Brain microvascular endothelial cell (primary cell): ENCODE measurements around the gene SPHK2.

Source experiments
- DNase-seq: peaks from one replicate; pipeline ENCODE4 v3.0.0-alpha.2; 2020
- H3K27ac ChIP-seq: fragments of 250-450 bp; sonication (Bioruptor Pico); 2 replicates; pipeline ENCODE4 v1.5.1; 2020; ENCODE audit warnings: mild to moderate bottlenecking, moderate library complexity
- H3K27me3 ChIP-seq: fragments of 250-450 bp; sonication (Bioruptor Pico); replicated peaks from 2 replicates; pipeline ENCODE4 v1.5.1; 2020; ENCODE audit warnings: mild to moderate bottlenecking
- H3K36me3 ChIP-seq: fragments of 250-450 bp; sonication (Bioruptor Pico); replicated peaks from 2 replicates; pipeline ENCODE4 v1.5.1; 2020; ENCODE audit warnings: mild to moderate bottlenecking
- H3K4me3 ChIP-seq: 2 replicates; pipeline ENCODE4 v1.5.1; 2011; ENCODE audit warnings: low read depth, mild to moderate bottlenecking, control low read depth, low read length, moderate library complexity
- in situ Hi-C: cut with HindIII; loops from 2 replicates; pipeline ENCODE4 v1.10.0; 2017; ENCODE audit warnings: low sequenced_read_pairs, low pct_ligation_motif_present
- TF ChIP-seq, protein P1 (sequence below): IDR thresholded peaks from 2 replicates; pipeline ENCODE4 v1.5.1; 2011; ENCODE audit warnings: low read depth, mild to moderate bottlenecking, moderate library complexity, low read length, control low read depth, inconsistent platforms; ENCODE audit errors: missing control alignments

The SPHK2 gene

DNA sequence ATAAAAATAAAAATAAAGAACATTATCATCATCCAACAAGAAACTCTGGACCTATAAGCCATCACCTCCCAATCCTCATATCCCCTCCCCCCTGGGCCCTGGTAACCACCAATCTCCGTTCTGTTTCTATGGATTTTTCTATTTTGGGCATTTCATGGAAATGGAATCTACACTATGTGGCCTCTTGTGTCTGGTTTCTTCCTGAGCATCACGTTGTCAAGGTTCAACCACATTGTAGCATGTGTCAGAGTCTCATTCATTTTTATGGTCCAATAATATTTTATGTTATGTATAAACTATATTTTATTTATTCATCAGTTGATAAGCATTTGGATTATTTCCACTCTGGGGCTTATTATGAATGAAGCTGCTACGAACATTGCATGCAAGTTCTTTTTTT lies 40.4 kb upstream of the SPHK2 start:
- H3K4me3 ChIP-seq = no peak overlapping the region
- H3K27ac ChIP-seq = no peak overlapping the region
- H3K27me3 ChIP-seq = no peaks in the 10 kb centered on the region
- no peaks in the 10 kb centered on the region for H3K36me3 ChIP-seq
- DNase-seq = peak; percentile 56
- in situ Hi-C loops = no loop called here
- TF ChIP-seq, protein P1, sequence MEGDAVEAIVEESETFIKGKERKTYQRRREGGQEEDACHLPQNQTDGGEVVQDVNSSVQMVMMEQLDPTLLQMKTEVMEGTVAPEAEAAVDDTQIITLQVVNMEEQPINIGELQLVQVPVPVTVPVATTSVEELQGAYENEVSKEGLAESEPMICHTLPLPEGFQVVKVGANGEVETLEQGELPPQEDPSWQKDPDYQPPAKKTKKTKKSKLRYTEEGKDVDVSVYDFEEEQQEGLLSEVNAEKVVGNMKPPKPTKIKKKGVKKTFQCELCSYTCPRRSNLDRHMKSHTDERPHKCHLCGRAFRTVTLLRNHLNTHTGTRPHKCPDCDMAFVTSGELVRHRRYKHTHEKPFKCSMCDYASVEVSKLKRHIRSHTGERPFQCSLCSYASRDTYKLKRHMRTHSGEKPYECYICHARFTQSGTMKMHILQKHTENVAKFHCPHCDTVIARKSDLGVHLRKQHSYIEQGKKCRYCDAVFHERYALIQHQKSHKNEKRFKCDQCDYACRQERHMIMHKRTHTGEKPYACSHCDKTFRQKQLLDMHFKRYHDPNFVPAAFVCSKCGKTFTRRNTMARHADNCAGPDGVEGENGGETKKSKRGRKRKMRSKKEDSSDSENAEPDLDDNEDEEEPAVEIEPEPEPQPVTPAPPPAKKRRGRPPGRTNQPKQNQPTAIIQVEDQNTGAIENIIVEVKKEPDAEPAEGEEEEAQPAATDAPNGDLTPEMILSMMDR = no peak

DNA sequence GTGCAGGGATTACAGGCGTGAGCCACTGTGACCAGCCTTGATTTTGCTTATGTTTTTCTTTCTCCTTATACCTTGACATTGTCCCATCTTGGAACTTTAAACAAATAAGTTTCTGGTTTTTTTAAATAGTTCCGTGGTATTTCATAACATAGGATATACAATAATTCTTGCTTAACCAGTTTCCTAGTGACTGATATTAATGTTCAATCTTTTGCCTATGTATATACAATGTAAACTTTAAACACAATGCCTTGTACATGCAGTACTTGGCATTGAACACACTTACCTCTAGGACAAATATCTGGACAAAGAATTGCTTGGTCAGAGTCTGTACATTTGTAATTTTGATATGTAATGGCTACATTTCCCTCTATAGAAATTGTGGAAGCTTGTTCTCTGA lies 37.1 kb upstream of the SPHK2 start:
- in situ Hi-C loops = no loop called here
- no peaks in the 10 kb centered on the region for H3K36me3 ChIP-seq
- no peak overlapping the region for H3K27ac ChIP-seq
- H3K4me3 ChIP-seq = no peak overlapping the region
- H3K27me3 ChIP-seq = no peaks in the 10 kb centered on the region
- DNase-seq = no peak
- TF ChIP-seq, protein P1 = no peak

DNA sequence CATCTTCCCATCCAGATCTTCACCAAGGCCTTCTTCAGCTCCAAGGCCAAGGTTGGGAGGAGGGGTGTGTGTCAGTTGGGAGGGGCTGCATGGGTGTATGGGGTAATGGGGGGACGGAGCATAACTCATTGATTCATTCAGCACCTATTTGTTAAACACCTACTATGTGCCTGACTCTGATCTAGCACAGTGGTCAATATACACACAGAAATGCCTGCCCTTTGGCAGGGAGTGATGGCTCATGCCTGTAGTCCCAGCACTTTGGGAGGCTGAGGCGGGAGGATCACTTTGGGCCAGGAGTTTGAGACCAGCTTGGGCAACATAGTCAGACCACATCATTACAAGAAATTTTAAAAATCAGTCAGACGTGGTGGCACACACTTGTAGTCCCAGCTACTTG lies 31.9 kb upstream of the SPHK2 start:
- DNase-seq = no peak
- H3K27me3 ChIP-seq = no peaks in the 10 kb centered on the region
- H3K27ac ChIP-seq = no peak overlapping the region
- in situ Hi-C loops = no loop called here
- H3K4me3 ChIP-seq = no peak overlapping the region
- TF ChIP-seq, protein P1 = no peak
- no peaks in the 10 kb centered on the region for H3K36me3 ChIP-seq

DNA sequence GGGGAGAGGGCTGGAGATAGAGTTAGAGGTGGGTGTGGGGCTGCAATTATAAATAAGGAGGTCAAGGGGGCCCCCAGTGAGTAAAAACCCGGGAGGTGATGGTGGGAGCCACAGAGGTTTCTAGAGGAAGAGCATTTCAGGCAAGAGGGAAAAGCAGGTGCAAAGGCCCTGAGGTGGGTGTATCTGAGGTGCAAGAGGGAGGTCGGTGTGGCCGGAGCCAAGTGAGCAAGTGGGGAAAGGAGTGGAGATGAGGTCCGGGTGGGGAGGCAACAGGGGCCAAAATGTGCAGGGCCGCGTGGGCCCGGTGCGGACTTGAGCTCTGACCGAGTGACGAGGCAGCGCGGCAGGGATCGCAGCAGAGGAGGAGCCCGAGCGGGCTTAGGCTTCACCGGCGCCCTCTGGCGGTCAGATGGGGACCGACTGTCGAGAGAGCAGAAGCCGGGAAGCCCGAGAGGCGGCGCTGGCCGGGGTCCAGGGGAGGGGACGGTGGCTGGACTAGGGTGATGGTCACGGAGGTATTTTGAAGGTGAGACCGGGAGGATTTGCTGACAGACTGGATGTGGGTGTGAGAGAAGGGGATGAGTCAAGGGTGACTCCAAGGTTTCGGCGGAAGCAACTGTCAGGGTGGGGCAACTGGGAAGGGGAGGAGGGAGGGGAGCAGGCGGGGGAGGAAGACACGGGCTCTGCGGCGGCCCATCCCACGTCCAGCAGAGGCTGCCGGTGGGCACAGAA lies 30.5 kb upstream of the SPHK2 start:
- TF ChIP-seq, protein P1 = peak; percentile 99
- no peaks in the 10 kb centered on the region for H3K27me3 ChIP-seq
- no peak overlapping the region for H3K27ac ChIP-seq
- peak overlapping the region; percentile 41 for H3K4me3 ChIP-seq
- in situ Hi-C loops = no loop called here
- DNase-seq = peak; percentile 77
- H3K36me3 ChIP-seq = no peaks in the 10 kb centered on the region

DNA sequence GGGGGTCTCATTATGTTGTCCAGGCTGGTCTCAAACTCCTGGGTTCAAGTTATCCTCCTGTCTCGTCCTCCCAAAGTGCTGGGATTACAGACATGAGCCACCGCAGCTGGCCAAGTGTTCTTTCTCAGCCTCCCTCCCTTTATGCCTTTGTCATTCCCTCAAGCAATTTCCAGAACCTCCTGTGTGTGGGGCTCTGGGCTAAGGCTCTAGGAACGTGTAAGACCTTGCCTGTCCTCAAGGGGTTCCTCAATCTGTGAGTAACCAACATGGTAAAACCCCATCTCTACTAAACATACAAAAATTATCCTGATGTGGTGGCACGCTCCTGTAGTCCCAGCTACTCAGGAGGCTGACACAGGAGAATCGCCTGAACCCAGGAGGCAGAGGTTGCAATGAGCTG lies 28.3 kb upstream of the SPHK2 start:
- DNase-seq = no peak
- Histone ChIP-seq H3K27ac (no peak overlapping the region), H3K27me3 (no peaks in the 10 kb centered on the region), H3K36me3 (no peaks in the 10 kb centered on the region), H3K4me3 (no peak overlapping the region)
- in situ Hi-C loops = no loop called here
- TF ChIP-seq, protein P1 = peak; percentile 35

DNA sequence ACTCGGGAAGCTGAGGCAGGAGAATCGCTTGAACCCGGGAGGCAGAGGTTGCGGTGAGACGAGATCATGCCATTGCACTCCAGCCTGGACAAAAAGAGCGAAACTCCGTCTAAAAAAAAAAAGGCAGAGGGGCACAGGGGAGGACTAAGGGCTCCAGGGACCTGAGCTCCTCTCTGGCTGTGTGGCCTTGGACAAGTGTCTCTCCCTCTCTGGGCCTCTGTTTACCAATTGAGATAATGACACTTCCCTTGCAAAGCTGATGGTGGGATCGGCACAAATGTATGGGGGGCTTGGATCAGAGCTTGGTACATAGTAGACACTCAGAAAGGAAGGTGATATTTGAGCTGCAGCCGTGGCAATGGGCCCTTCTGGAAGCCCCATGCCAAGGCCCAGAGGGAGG lies 24.1 kb upstream of the SPHK2 start:
- TF ChIP-seq, protein P1 = no peak
- in situ Hi-C loops = no loop called here
- no peak overlapping the region for H3K4me3 ChIP-seq
- no peak overlapping the region for H3K27ac ChIP-seq
- no peaks in the 10 kb centered on the region for H3K27me3 ChIP-seq
- H3K36me3 ChIP-seq = no peaks in the 10 kb centered on the region
- DNase-seq = no peak
